Testis (tissue), 3 donors: ENCODE results near the gene RASSF1. TPM values are rescaled to one million over a fixed set of nuclear protein-coding genes. Genes with fewer than 3 reads are reported as not detected.

ENCODE experiments used
- DNase-seq: peaks from one replicate; pipeline ENCODE4 v3.0.0-alpha.2; 2019
- H3K27ac ChIP-seq, 2 donors: fragments of 200-600 bp; sonication (generic); one replicate each; pipeline ENCODE4 v1.5.1; 2019
- H3K27me3 ChIP-seq: fragments of 200-600 bp; sonication (generic); one replicate; pipeline ENCODE4 v1.5.1; 2019
- H3K36me3 ChIP-seq: fragments of 200-600 bp; sonication (generic); one replicate; pipeline ENCODE4 v1.5.1; 2017; ENCODE audit warnings: low read depth; ENCODE audit errors: missing control alignments
- H3K4me1 ChIP-seq: fragments of 200-600 bp; sonication (generic); one replicate; pipeline ENCODE4 v1.5.1; 2019
- H3K4me3 ChIP-seq, 2 donors: fragments of 200-600 bp; sonication (generic); one replicate each; pipeline ENCODE4 v1.5.1; 2017 to 2019
- H3K9me3 ChIP-seq: fragments of 200-600 bp; sonication (generic); one replicate; pipeline ENCODE4 v1.5.1; 2017
- CTCF ChIP-seq, 3 experiments: fragments of 450-650 bp in 2 of 3; fragments of 200-600 bp in 1 of 3; sonication (generic) in 1 of 3; IDR thresholded peaks; one replicate each; pipeline ENCODE4 v1.5.1; 2016 to 2019; ENCODE audit warnings: antibody characterized with exemption in 3 of 3, mild to moderate bottlenecking in 2 of 3, moderate library complexity in 1 of 3
- POLR2A ChIP-seq: fragments of 450-650 bp; IDR thresholded peaks from one replicate; pipeline ENCODE4 v1.6.1; 2017; ENCODE audit warnings: antibody characterized with exemption, mild to moderate bottlenecking, moderate library complexity
- WGBS, 2 donors: methylation state at CpG; one replicate each; pipeline ENCODE4 v1.1.5; 2018; 5-methylcytosine and 5-hydroxymethylcytosine counted together
- intact Hi-C: fragments of 100-400 bp; cut with DNase I; formaldehyde crosslinking; loops from one replicate; pipeline ENCODE4 v1.15.1; 2023; ENCODE audit warnings: low total_unique reads
- polyA plus RNA-seq: library from polyadenylated mRNA; stranded (reverse); fragments of 350-450 nt; fragmentation: Illumina TruSeq; extraction: RNeasy Lipid Tissue Mini Kit (QIAGEN cat#74804); gene quantifications from one replicate; pipeline ENCODE4 v1.2.3, GENCODE V29; 2014; ENCODE audit warnings: low read depth, low replicate concordance; ENCODE audit not compliant: insufficient read depth
- total RNA-seq, 2 donors: library from RNA; depleted of rRNA; stranded (reverse); fragments of >200 nt; gene quantifications; one replicate each; pipeline ENCODE4 v1.2.3, GENCODE V29; 2016

Gene RASSF1
- total and polyA plus RNA-seq, 3 donors from 2014 or later = 50.0 to 60.1 (median 52.2) TPM

DNA sequence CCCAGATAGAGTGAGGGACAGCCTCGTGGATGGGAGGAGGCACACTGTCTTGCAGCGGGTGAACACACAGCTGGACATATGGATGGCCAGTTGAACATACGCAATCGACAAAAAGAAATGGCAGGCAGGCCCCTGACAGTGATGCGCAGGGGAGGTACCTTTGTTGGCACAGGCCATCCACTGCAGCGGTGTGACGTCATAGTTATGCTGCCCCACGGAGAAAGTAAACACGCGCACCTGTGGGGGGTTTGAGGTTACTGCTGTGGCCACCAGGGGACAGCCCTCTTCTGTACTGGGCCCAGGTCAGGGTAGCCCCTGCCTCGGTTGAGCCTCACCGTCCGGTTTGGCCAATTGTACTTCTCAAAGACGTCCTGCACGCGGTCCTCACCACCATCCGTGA, 38.1 kb upstream of the RASSF1 start:
- DNase-seq = no peak
- Histone ChIP-seq H3K27ac (no peak overlapping the region), H3K27me3 (no peaks in the 10 kb centered on the region), H3K9me3 (no peaks in the 10 kb centered on the region), H3K4me3 (no peak overlapping the region), H3K36me3 (no peaks in the 10 kb centered on the region), H3K4me1 (peaks cover 8% of the 10 kb centered on the region)
- WGBS, 2 donors = 89 to 90% methylated on average over 17 of the region's 17 CpGs
- no peak for TF ChIP-seq POLR2A
- no peak for TF ChIP-seq CTCF (IDR thresholded peaks at IDR 0.05)
- intact Hi-C loops = no loop called here

DNA sequence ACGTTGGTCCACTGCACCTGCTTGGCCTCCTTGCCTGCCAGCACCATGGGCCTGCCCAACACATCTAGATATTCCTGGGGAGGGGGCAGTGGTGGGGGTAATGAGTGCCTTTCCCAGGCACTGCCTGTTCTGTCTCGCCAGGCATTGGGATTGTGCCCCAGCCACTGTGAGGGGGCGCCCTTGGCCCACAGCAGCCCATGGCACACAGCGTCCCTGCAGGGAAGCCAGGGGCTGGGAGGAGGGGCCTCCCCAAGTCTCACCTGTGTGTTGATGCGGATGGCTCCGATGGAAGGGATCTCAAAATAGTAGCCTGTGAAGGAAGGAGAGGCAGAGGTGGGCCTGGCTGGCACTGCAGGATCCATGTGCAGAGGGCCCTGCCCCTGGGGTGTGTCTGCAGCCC, 37.4 kb upstream of the RASSF1 start:
- no peak for DNase-seq
- Histone ChIP-seq H3K27me3 (no peaks in the 10 kb centered on the region), H3K4me1 (peaks cover 7% of the 10 kb centered on the region), H3K36me3 (no peaks in the 10 kb centered on the region), H3K4me3 (no peak overlapping the region), H3K9me3 (no peaks in the 10 kb centered on the region), H3K27ac (no peak overlapping the region)
- TF ChIP-seq CTCF (IDR thresholded peaks at IDR 0.05) = no peak
- TF ChIP-seq POLR2A = no peak
- intact Hi-C loops = no loop called here
- 95% methylated on average over 6 of the region's 6 CpGs; no CpG with 5 or more reads in 1 of the 2 donors for WGBS, 2 donors

DNA sequence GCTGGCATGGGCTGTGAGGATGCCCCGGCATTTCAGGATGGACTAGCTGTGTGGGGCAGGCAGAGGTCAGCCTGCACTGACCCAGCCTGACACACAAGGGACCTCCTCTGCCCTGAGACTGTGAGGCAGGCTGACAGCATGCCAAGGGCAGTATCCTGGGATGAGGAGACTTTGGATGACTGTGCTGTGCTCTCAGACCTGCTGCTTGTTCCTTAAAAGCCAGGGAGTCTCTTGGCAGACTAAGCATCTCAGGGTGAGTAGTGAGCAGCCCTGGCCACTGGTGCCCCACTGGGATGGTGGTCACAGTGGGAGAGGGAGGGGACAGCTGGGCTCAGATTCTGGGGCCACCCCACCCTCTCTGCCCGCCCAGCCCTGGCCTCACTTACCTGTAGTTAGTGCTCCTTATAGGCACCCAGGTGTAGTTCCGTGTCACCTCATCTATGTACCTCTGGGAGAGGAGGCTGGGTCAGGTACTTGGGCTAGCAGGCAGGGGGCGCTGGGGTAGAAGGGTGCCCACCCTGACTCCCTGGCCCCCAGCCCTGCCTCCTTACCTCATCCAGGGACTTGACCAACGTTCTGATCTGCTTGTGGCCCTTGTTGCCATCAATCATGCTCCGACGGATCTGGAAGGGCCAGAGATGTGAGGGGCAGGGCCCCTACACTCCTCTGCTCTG, 34.8 kb upstream of the RASSF1 start:
- H3K36me3 ChIP-seq = no peaks in the 10 kb centered on the region
- H3K27ac ChIP-seq = no peak overlapping the region
- H3K27me3 ChIP-seq = no peaks in the 10 kb centered on the region
- no peak for TF ChIP-seq POLR2A
- TF ChIP-seq CTCF (IDR thresholded peaks at IDR 0.05) = no peak
- no peaks in the 10 kb centered on the region for H3K4me1 ChIP-seq
- 79 to 85% methylated on average over 3 to 7 of the region's 7 CpGs for WGBS, 2 donors
- no peak for DNase-seq
- H3K4me3 ChIP-seq = no peak overlapping the region
- no peaks in the 10 kb centered on the region for H3K9me3 ChIP-seq
- intact Hi-C loops = no loop called here

- Histone ChIP-seq H3K27ac (no peak overlapping the region), H3K27me3 (no peaks in the 10 kb centered on the region), H3K9me3 (no peaks in the 10 kb centered on the region), H3K36me3 (no peaks in the 10 kb centered on the region), H3K4me3 (no peak overlapping the region), H3K4me1 (no peaks in the 10 kb centered on the region)
- TF ChIP-seq POLR2A = no peak
- TF ChIP-seq CTCF (IDR thresholded peaks at IDR 0.05) = no peak
- 80 to 81% methylated on average over 12 to 22 of the region's 22 CpGs for WGBS, 2 donors
- intact Hi-C loops = no loop called here
- DNase-seq = no peak
Measured at GRCh38 chr3:50374363-50375257, 34.0 kb upstream of the RASSF1 start.
